ENCODE data around the gene IGLL5.
A peak's percentile ranks its signal among the peaks of the same experiment; 100 is the strongest.
"Not testable (repeated sequence)": the region's sequence is repeated elsewhere in the genome, so short reads cannot be mapped to it uniquely, and the experiment has no call there.

IGLL5 gene

GRCh38 chr22:22906391-22906790, 18.8 kb downstream of the IGLL5 start:
- H3K79me2 ChIP-seq (ENCODE audit: control insufficient read depth, low read length); H3K36me3 ChIP-seq (ENCODE audit: control insufficient read depth, low read length); H3K9me2 ChIP-seq (replicated peaks; ENCODE audit: control insufficient read depth, low read length); H3K27me3 ChIP-seq (ENCODE audit: control insufficient read depth, low read length); H4K20me1 ChIP-seq (ENCODE audit: control insufficient read depth, insufficient read depth, low read depth, low read length); H3K9me3 ChIP-seq (ENCODE audit: control insufficient read depth, insufficient read depth, low read length): not testable (repeated sequence)
- Histone ChIP-seq H3F3A (ENCODE audit: control insufficient read depth, insufficient read depth) (peaks cover 36% of the 10 kb centered on the region), H3K4me3 (ENCODE audit: low read length) (peak overlapping the region; percentile 71), H3K4me2 (ENCODE audit: low read length) (peak overlapping the region; percentile 50), H3K27ac (ENCODE audit: low read depth, low read length) (peak overlapping the region; percentile 90), H3K4me1 (ENCODE audit: control insufficient read depth, low read length) (peaks cover 56% of the 10 kb centered on the region)

GRCh38 chr22:22906907-22907550, 19.4 kb downstream of the IGLL5 start:
- Histone ChIP-seq H3F3A (ENCODE audit: control insufficient read depth, insufficient read depth) (peaks cover 38% of the 10 kb centered on the region), H3K4me3 (ENCODE audit: low read length) (peak overlapping the region; percentile 71), H3K4me2 (ENCODE audit: low read length) (peak overlapping the region; percentile 43), H3K27me3 (ENCODE audit: control insufficient read depth, low read length) (no peaks in the 10 kb centered on the region), H3K79me2 (ENCODE audit: control insufficient read depth, low read length) (no peaks in the 10 kb centered on the region), H3K27ac (ENCODE audit: low read depth, low read length) (peak overlapping the region; percentile 90), H3K36me3 (ENCODE audit: control insufficient read depth, low read length) (no peaks in the 10 kb centered on the region), H3K9me2 (replicated peaks; ENCODE audit: control insufficient read depth, low read length) (no peaks in the 10 kb centered on the region), H4K20me1 (ENCODE audit: control insufficient read depth, insufficient read depth, low read depth, low read length) (no peaks in the 10 kb centered on the region), H3K9me3 (ENCODE audit: control insufficient read depth, insufficient read depth, low read length) (no peaks in the 10 kb centered on the region), H3K4me1 (ENCODE audit: control insufficient read depth, low read length) (peaks cover 62% of the 10 kb centered on the region)
- TF ChIP-seq, protein P1, sequence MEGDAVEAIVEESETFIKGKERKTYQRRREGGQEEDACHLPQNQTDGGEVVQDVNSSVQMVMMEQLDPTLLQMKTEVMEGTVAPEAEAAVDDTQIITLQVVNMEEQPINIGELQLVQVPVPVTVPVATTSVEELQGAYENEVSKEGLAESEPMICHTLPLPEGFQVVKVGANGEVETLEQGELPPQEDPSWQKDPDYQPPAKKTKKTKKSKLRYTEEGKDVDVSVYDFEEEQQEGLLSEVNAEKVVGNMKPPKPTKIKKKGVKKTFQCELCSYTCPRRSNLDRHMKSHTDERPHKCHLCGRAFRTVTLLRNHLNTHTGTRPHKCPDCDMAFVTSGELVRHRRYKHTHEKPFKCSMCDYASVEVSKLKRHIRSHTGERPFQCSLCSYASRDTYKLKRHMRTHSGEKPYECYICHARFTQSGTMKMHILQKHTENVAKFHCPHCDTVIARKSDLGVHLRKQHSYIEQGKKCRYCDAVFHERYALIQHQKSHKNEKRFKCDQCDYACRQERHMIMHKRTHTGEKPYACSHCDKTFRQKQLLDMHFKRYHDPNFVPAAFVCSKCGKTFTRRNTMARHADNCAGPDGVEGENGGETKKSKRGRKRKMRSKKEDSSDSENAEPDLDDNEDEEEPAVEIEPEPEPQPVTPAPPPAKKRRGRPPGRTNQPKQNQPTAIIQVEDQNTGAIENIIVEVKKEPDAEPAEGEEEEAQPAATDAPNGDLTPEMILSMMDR (IDR thresholded peaks at IDR 0.05; ENCODE audit: low read depth, low read length, poor library complexity, severe bottlenecking) = no peak
- TF ChIP-seq EZH2phosphoT487 (IDR thresholded peaks at IDR 0.05; ENCODE audit: borderline replicate concordance, low read length) = no peak

- no peaks in the 10 kb centered on the region for H3K9me2 ChIP-seq (replicated peaks; ENCODE audit: control insufficient read depth, low read length)
- peak overlapping the region; percentile 43 for H3K4me2 ChIP-seq (ENCODE audit: low read length)
- H3F3A ChIP-seq (ENCODE audit: control insufficient read depth, insufficient read depth) = peaks cover 41% of the 10 kb centered on the region
- H4K20me1 ChIP-seq (ENCODE audit: control insufficient read depth, insufficient read depth, low read depth, low read length) = no peaks in the 10 kb centered on the region
- no peak overlapping the region for H3K4me3 ChIP-seq (ENCODE audit: low read length)
- no peaks in the 10 kb centered on the region for H3K27me3 ChIP-seq (ENCODE audit: control insufficient read depth, low read length)
- no peaks in the 10 kb centered on the region for H3K36me3 ChIP-seq (ENCODE audit: control insufficient read depth, low read length)
- H3K9me3 ChIP-seq (ENCODE audit: control insufficient read depth, insufficient read depth, low read length) = no peaks in the 10 kb centered on the region
- peak overlapping the region; percentile 90 for H3K27ac ChIP-seq (ENCODE audit: low read depth, low read length)
- H3K79me2 ChIP-seq (ENCODE audit: control insufficient read depth, low read length) = no peaks in the 10 kb centered on the region
- H3K4me1 ChIP-seq (ENCODE audit: control insufficient read depth, low read length) = peaks cover 70% of the 10 kb centered on the region
- no peak for TF ChIP-seq EZH2phosphoT487 (IDR thresholded peaks at IDR 0.05; ENCODE audit: borderline replicate concordance, low read length)
- TF ChIP-seq, protein P1 (IDR thresholded peaks at IDR 0.05; ENCODE audit: low read depth, low read length, poor library complexity, severe bottlenecking) = no peak
These were observed 20.2 kb downstream of the IGLL5 start for GRCh38 chr22:22907551-22908494.

DNA sequence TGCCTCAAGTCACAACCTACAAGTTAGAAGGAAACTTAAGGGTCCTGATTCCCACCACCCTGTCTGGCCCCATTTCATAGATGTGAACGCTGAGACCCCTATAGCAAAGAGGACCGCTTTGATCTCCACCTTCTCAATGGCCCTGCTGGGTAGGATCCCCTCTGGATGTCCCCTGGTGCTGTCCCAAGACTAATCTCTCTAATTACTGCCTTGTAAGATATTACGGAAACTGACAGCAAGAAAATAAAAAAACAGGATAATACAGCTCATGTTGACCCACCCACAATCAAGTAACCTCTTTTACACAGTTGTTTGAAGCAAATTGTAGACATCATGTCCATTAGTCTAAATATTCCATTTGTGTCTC, 20.9 kb downstream of the IGLL5 start:
- TF ChIP-seq EZH2phosphoT487 (IDR thresholded peaks at IDR 0.05; ENCODE audit: borderline replicate concordance, low read length) = no peak
- TF ChIP-seq, protein P1 (IDR thresholded peaks at IDR 0.05; ENCODE audit: low read depth, low read length, poor library complexity, severe bottlenecking) = no peak
- Histone ChIP-seq H3K27me3 (ENCODE audit: control insufficient read depth, low read length) (no peaks in the 10 kb centered on the region), H3K4me3 (ENCODE audit: low read length) (no peak overlapping the region)

More for the DNA sequence above, 20.9 kb downstream of the IGLL5 start:
- peaks cover 76% of the 10 kb centered on the region for H3K4me1 ChIP-seq (ENCODE audit: control insufficient read depth, low read length)
- H3K79me2 ChIP-seq (ENCODE audit: control insufficient read depth, low read length) = no peaks in the 10 kb centered on the region
- H3K36me3 ChIP-seq (ENCODE audit: control insufficient read depth, low read length) = no peaks in the 10 kb centered on the region
- no peaks in the 10 kb centered on the region for H3K9me2 ChIP-seq (replicated peaks; ENCODE audit: control insufficient read depth, low read length)
- peak overlapping the region; percentile 10; the same call in 1 of the 2 replicates for H3K4me2 ChIP-seq (ENCODE audit: low read length)
- H3F3A ChIP-seq (ENCODE audit: control insufficient read depth, insufficient read depth) = peaks cover 43% of the 10 kb centered on the region
- H3K27ac ChIP-seq (ENCODE audit: low read depth, low read length) = peak overlapping the region; percentile 90
- no peaks in the 10 kb centered on the region for H3K9me3 ChIP-seq (ENCODE audit: control insufficient read depth, insufficient read depth, low read length)
- H4K20me1 ChIP-seq (ENCODE audit: control insufficient read depth, insufficient read depth, low read depth, low read length) = no peaks in the 10 kb centered on the region

Measured in DOHH2 (cell line).